Body of pancreas (tissue), 4 donors: ENCODE results near the gene C2orf42. TPM values are rescaled to one million over a fixed set of nuclear protein-coding genes. Genes with fewer than 3 reads are reported as not detected.

Experiments used
- ATAC-seq: fragments of 150-250 bp; one replicate; pipeline ENCODE4 v1.9.1; 2016
- DNase-seq, 4 donors: peaks; one replicate each; pipeline ENCODE4 v3.0.0-alpha.2; 2019
- H3K27ac ChIP-seq, 4 donors: fragments of 200-600 bp; sonication (generic); 1 replicate in 3 of 4; 2 replicates in 1 of 4; pipeline versions ENCODE4 v1.5.1 to v1.6.1; 2016 to 2019; ENCODE audit warnings: mild to moderate bottlenecking in 1 of 4, mixed read lengths in 1 of 4, moderate library complexity in 1 of 4
- H3K27me3 ChIP-seq, 2 donors: fragments of 200-600 bp; sonication (generic); one replicate each; pipeline ENCODE4 v1.6.0; 2016; ENCODE audit warnings: mild to moderate bottlenecking in 1 of 2
- H3K36me3 ChIP-seq, 2 donors: fragments of 200-600 bp; sonication (generic); replicated peaks in 1 of 2; 2 replicates each; pipeline ENCODE4 v1.5.1; 2016; ENCODE audit warnings: low read depth in 2 of 2; ENCODE audit not compliant: insufficient read depth in 1 of 2
- H3K4me1 ChIP-seq: fragments of 200-600 bp; sonication (generic); one replicate; pipeline ENCODE4 v1.6.0; 2016
- H3K4me3 ChIP-seq, 2 donors: fragments of 200-600 bp; sonication (generic); 1 replicate in 1 of 2; 2 replicates in 1 of 2; pipeline ENCODE4 v1.5.1; 2016 to 2019
- H3K9me3 ChIP-seq, 3 donors: fragments of 200-600 bp; sonication (generic); 1 replicate in 2 of 3; 2 replicates in 1 of 3; pipeline ENCODE4 v1.5.1; 2016
- CTCF ChIP-seq, 7 experiments: fragments of 450-650 bp in 4 of 7; fragments of 200-600 bp in 3 of 7; sonication (generic) in 3 of 7; IDR thresholded peaks; one replicate each; pipeline ENCODE4 v1.5.1; 2016 to 2019; ENCODE audit warnings: antibody characterized with exemption in 7 of 7
- POLR2A ChIP-seq, 3 donors: fragments of 450-650 bp; IDR thresholded peaks; one replicate each; pipeline ENCODE4 v1.6.1; 2016; ENCODE audit warnings: antibody characterized with exemption in 3 of 3, mild to moderate bottlenecking in 2 of 3
- WGBS, 2 donors: methylation state at CpG; one replicate each; pipeline ENCODE4 v1.1.5; 2017; 5-methylcytosine and 5-hydroxymethylcytosine counted together
- intact Hi-C: fragments of 100-400 bp; cut with DNase I; formaldehyde crosslinking; loops from one replicate; pipeline ENCODE4 v1.15.1; 2023
- total RNA-seq, 2 donors: library from RNA; depleted of rRNA; stranded (reverse); fragments of >200 nt; gene quantifications; one replicate each; pipeline ENCODE4 v1.1.0, GENCODE V29; 2016

The C2orf42 gene
- total RNA-seq, 2 donors from 2014 or later: 6.3 to 7.0 TPM

GRCh38 chr2:70116936-70117552, 73.8 kb downstream of the C2orf42 start:
- TF ChIP-seq POLR2A (IDR thresholded peaks at IDR 0.05) (no peak), CTCF (IDR thresholded peaks at IDR 0.05) (no peak)
- no peaks in the 10 kb centered on the region for H3K27me3 ChIP-seq
- WGBS, 2 donors: 87 to 90% methylated on average over 2 of the region's 2 CpGs
- no peak overlapping the region for H3K4me3 ChIP-seq
- intact Hi-C loops: no loop called here
- DNase-seq (no peak), ATAC-seq (no peak)
- H3K36me3 ChIP-seq: no peaks in the 10 kb centered on the region
- no peaks in the 10 kb centered on the region for H3K9me3 ChIP-seq
- H3K27ac ChIP-seq: no peak overlapping the region
- H3K4me1 ChIP-seq: peaks cover 4% of the 10 kb centered on the region

GRCh38 chr2:70115646-70116442, 75.0 kb downstream of the C2orf42 start:
- H3K36me3 ChIP-seq: no peaks in the 10 kb centered on the region
- peaks cover 10% of the 10 kb centered on the region for H3K4me1 ChIP-seq
- no peak overlapping the region for H3K4me3 ChIP-seq
- DNase-seq (peak in 1 of 4 donors; percentile 27), ATAC-seq (peak; percentile 40)
- 68 to 74% methylated on average over 8 of the region's 8 CpGs for WGBS, 2 donors
- H3K27me3 ChIP-seq: no peaks in the 10 kb centered on the region
- intact Hi-C loops: no loop called here
- no peaks in the 10 kb centered on the region for H3K9me3 ChIP-seq
- peak overlapping the region in 3 of 4 donors; percentile 44 to 64 (median 52) for H3K27ac ChIP-seq
- TF ChIP-seq CTCF (IDR thresholded peaks at IDR 0.05): no peak
- no peak for TF ChIP-seq POLR2A (IDR thresholded peaks at IDR 0.05)

- H3K27ac ChIP-seq: no peak overlapping the region
These were observed 77.3 kb downstream of the C2orf42 start for GRCh38 chr2:70113359-70114070.

More at GRCh38 chr2:70113359-70114070, 77.3 kb downstream of the C2orf42 start:
- TF ChIP-seq POLR2A (IDR thresholded peaks at IDR 0.05) (no peak), CTCF (IDR thresholded peaks at IDR 0.05) (no peak)
- peaks cover 22% of the 10 kb centered on the region for H3K4me1 ChIP-seq
- DNase-seq (no peak), ATAC-seq (no peak)
- no peaks in the 10 kb centered on the region for H3K36me3 ChIP-seq
- H3K27me3 ChIP-seq: no peaks in the 10 kb centered on the region
- intact Hi-C loops: no loop called here
- H3K9me3 ChIP-seq: no peaks in the 10 kb centered on the region
- 80 to 90% methylated on average over 4 of the region's 4 CpGs for WGBS, 2 donors
- no peak overlapping the region for H3K4me3 ChIP-seq
